Jurkat, Clone E6-1 (cell line): Measurements from ENCODE around the gene ALKBH2.

ENCODE experiments used
- DNase-seq: peaks from one replicate; pipeline ENCODE4 v3.0.0-alpha.2; 2011; ENCODE audit warnings: low read depth, low spot score
- H3K4me3 ChIP-seq: 2 replicates; pipeline ENCODE4 v1.5.1; 2011; ENCODE audit warnings: mild to moderate bottlenecking, low read length, control low read depth, moderate library complexity

ALKBH2 gene

DNA sequence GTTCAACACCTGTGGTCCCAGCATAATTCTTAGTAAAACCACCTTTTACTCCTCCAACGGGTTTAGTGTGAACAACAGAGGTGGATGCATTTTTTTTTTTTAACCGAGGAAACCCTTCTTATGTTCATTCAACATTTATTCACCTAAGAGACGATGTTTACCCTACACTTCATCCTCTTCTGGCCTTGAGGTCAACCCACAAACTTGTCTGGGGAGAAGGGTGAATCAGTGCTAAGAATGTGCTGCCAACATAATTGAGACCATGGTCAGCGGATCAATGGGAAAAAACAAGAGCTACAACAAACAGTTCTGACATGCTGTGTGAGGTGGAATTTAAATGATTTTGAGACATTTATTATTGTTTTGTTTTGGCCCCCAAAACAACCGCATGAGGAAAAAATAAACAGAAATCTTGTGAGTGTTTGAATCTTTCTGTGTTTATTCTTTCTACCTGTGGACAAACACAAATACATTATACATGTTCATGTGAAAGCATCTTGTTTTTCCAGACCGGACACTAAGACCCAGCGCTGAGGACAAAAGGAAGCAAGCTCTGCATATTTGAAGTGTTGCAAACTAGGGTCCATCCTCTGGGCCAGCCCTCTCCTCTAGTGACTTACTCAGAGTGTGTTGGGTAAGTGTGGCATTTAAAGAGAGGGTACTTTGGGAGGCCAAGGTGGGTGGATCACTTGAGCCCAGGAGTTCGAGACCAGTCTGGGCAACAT is 46.0 kb downstream of the ALKBH2 start:
- H3K4me3 ChIP-seq, result no peak overlapping the region
- no peak for DNase-seq

DNA sequence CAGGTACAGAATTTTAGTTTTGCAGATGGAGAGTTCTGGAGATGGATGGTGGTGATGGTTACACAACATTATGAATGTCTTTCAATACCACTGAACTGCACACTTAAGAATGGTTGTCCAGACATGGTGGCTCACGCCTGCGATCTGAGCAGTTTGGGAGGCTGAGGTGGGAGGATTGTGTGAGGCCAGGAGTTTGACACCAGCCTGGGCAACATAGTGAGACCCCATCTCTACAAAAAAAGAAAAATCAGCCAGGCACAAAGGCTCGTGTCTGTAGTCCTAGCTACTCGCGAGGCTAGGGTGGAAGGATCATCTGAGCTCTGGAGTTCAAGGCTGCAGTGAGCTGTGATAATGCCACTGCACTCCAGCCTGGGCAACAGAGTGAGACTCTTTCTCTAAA is 49.0 kb downstream of the ALKBH2 start:
- no peak for DNase-seq
- no peak overlapping the region for H3K4me3 ChIP-seq
